ENCODE measurements around the gene CLIP3. TPM values are rescaled to one million over a fixed set of nuclear protein-coding genes. Genes with fewer than 3 reads are reported as not detected.
A peak's percentile ranks its signal among the peaks of the same experiment; 100 is the strongest.

The CLIP3 gene
- polyA plus RNA-seq, 2 donors = 2.8 to 7.3 TPM

DNA sequence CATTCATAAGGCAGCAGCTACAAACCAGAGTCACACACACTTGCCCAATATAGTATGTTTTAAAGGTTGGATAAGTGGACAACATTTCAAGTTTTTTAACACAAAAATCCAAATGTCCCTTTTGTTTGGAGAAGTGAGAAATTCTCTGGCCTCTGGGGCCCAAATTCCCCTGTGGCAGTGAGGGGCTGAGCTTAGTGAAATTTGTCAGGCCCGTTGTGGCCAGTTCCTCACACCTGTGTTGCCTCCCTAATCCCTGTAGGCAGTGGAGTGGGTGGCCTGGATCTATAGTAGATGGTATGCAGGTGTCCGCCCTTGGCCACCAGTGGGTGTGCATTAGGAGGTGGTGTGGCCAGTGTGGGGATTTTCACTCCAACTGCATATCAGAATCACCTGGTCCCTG lies 28.7 kb upstream of the CLIP3 start:
- 88 to 94% methylated on average over 2 of the region's 2 CpGs for WGBS, 2 donors
- H3K27me3 ChIP-seq (ENCODE audit: control insufficient read depth in 1 of 2, insufficient read depth in 2 of 2, low read length in 2 of 2) = no peaks in the 10 kb centered on the region

DNA sequence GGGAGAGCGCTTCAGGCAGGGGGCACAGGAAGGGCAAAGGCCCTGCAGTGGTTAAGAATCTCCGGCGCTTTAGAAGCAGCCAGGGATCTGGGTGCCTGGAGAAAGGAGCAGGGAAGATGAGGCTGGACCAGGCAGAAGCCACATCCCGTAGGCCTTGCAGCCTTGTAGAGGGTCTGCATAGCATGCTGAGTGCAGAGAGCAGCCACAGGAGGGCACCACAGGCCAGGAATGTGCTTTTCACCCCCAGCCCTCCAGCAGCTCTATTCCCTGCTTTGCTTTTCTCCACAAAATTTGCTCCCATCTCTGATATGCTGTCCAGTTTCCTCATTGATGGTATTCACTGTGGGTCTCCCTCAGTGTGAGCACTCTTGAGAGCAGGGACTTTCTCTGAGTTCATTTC lies 27.8 kb upstream of the CLIP3 start:
- Histone ChIP-seq H3K27ac (ENCODE audit: low read depth in 2 of 2, low read length in 1 of 2) (no peak overlapping the region), H3K36me3 (ENCODE audit: control insufficient read depth in 2 of 2, insufficient read depth in 2 of 2, low read length in 1 of 2) (no peaks in the 10 kb centered on the region), H3K4me3 (ENCODE audit: low read depth in 1 of 2, low read length in 2 of 2) (no peak overlapping the region), H3K4me1 (ENCODE audit: control insufficient read depth in 2 of 2, insufficient read depth in 2 of 2, low read length in 1 of 2) (no peaks in the 10 kb centered on the region), H3K27me3 (ENCODE audit: control insufficient read depth in 1 of 2, insufficient read depth in 2 of 2, low read length in 2 of 2) (no peaks in the 10 kb centered on the region), H3K9me3 (ENCODE audit: control insufficient read depth in 2 of 2, insufficient read depth in 1 of 2, low read depth in 1 of 2, low read length in 1 of 2) (no peaks in the 10 kb centered on the region)
- WGBS, 2 donors = 75 to 82% methylated on average over 4 of the region's 4 CpGs

More for the DNA sequence above, 28.7 kb upstream of the CLIP3 start:
- H3K9me3 ChIP-seq (ENCODE audit: control insufficient read depth in 2 of 2, insufficient read depth in 1 of 2, low read depth in 1 of 2, low read length in 1 of 2) = no peaks in the 10 kb centered on the region
- no peak overlapping the region for H3K4me3 ChIP-seq (ENCODE audit: low read depth in 1 of 2, low read length in 2 of 2)
- H3K27ac ChIP-seq (ENCODE audit: low read depth in 2 of 2, low read length in 1 of 2) = no peak overlapping the region
- no peaks in the 10 kb centered on the region for H3K4me1 ChIP-seq (ENCODE audit: control insufficient read depth in 2 of 2, insufficient read depth in 2 of 2, low read length in 1 of 2)
- no peaks in the 10 kb centered on the region for H3K36me3 ChIP-seq (ENCODE audit: control insufficient read depth in 2 of 2, insufficient read depth in 2 of 2, low read length in 1 of 2)

DNA sequence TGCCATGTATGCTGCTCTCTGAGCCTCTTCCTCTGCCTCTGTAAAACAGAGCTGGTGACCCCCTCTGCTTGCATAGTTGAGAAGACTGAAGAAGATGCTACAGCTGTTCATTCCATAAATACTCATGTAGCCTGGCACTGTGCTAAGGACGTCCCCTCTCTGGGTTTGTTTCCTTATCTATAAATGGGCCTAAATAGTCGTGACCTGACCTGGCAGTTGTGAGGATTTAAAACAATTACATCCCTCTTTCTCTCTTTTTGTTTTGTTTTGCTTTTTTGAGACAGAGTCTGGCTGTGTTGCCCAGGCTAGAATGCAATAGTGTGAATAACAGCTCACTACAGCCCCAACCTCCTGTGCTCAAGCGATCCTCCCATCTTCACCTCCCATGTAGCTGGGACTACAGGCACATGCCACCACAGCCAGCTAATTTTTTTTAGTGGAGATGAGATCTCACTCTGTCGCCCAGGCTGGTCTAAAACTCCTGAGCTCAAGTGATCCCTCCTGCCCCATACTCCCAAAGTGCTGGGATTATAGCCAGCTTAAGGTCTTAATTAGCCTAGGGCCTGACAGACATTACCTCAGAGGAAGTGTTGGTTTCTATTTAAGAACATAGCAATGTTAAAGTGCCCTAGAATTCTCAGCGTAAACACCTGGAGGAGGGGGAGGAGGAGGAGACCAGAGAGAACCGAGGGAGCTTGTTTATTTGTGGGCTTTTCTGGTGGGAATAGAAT lies 26.7 kb upstream of the CLIP3 start:
- WGBS, 2 donors = 80 to 83% methylated on average over 6 of the region's 6 CpGs
- Histone ChIP-seq H3K9me3 (ENCODE audit: control insufficient read depth in 2 of 2, insufficient read depth in 1 of 2, low read depth in 1 of 2, low read length in 1 of 2) (no peaks in the 10 kb centered on the region), H3K27me3 (ENCODE audit: control insufficient read depth in 1 of 2, insufficient read depth in 2 of 2, low read length in 2 of 2) (no peaks in the 10 kb centered on the region), H3K4me1 (ENCODE audit: control insufficient read depth in 2 of 2, insufficient read depth in 2 of 2, low read length in 1 of 2) (no peaks in the 10 kb centered on the region), H3K4me3 (ENCODE audit: low read depth in 1 of 2, low read length in 2 of 2) (no peak overlapping the region), H3K36me3 (ENCODE audit: control insufficient read depth in 2 of 2, insufficient read depth in 2 of 2, low read length in 1 of 2) (no peaks in the 10 kb centered on the region), H3K27ac (ENCODE audit: low read depth in 2 of 2, low read length in 1 of 2) (no peak overlapping the region)

DNA sequence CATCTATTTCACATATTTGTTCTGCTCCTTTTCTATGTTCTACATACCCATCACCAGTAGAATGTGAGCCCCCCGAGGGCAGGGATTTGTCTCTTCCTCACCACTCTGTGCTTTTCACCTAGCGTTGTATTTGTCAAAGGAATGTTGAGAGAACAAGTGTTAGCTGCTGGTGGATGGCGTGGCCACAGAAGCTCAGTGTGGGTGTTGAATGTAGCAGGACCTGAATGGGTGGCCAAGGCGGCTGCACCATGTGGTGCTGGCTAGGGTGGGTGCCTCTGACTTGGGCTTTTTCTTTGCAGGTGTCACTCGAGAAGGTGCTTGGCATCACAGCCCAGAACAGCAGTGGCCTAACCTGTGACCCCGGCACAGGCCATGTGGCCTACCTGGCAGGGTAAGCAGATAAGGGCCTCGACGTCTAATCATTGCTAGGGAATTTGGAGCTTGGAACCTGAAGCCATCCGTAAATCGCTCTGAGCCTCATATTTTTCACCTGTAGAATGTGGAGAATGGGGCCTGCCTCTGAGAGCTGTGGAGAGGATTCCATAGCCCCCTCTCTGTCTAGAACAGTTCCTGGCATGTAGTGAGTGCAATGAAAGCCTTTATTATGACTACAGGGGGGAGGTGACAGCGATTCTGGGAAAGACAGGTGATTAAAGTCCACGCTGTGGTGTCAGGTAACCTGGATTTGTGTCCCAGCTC lies 26.0 kb upstream of the CLIP3 start:
- Histone ChIP-seq H3K27ac (ENCODE audit: low read depth in 2 of 2, low read length in 1 of 2) (no peak overlapping the region), H3K4me3 (ENCODE audit: low read depth in 1 of 2, low read length in 2 of 2) (no peak overlapping the region), H3K36me3 (ENCODE audit: control insufficient read depth in 2 of 2, insufficient read depth in 2 of 2, low read length in 1 of 2) (no peaks in the 10 kb centered on the region), H3K4me1 (ENCODE audit: control insufficient read depth in 2 of 2, insufficient read depth in 2 of 2, low read length in 1 of 2) (no peaks in the 10 kb centered on the region), H3K27me3 (ENCODE audit: control insufficient read depth in 1 of 2, insufficient read depth in 2 of 2, low read length in 2 of 2) (no peaks in the 10 kb centered on the region), H3K9me3 (ENCODE audit: control insufficient read depth in 2 of 2, insufficient read depth in 1 of 2, low read depth in 1 of 2, low read length in 1 of 2) (no peaks in the 10 kb centered on the region)
- 86 to 89% methylated on average over 12 of the region's 12 CpGs for WGBS, 2 donors

DNA sequence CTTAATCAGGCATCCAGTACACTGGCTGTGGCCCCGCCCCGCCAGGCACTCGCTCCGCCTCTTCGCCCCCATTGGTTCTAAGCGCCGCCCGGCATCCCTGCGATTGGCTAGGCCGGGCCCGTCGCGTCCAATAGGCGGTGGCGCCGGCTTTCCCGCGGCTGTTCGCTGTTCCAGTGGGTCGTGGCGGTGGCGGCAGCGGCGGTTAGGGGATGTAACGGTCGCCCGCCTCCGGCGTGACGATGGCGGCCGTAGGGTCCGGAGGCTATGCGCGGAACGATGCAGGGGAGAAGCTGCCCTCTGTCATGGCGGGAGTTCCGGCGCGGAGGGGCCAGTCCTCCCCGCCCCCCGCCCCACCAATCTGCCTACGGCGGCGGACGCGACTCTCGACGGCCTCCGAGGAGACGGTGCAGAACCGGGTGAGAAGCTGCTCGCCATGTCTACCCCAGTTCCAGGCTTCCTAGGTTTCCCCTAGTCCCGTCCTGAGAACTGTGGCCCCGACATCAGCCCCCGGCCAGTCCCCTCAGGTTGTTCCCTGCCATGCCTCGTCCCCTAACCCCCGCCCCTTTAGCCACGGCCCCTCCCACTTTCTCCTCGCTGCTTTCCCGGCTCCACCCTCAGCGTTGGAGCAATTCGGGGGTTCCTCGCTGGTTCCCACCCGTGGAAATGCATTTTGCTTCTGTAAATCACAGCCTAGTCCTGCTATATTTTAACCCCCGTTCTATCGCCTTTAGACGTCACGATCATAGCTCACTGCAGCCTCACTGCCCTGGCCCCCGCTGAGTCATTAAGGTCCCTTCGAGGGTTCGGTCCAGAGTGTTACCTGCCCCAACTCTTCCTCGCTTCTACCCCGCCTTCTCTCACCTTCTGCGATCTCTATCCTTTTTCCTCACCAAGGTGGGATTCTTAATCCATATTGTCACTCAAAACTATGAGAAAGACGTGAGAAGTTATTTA lies 22.3 kb upstream of the CLIP3 start, which contains the start of gene WDR62:
WDR62 (plus strand) TSS at position 165 of the 954 bp plus-strand sequence; CDS start at position 240, 75 bp downstream.
- Histone ChIP-seq H3K4me3 (ENCODE audit: low read depth in 1 of 2, low read length in 2 of 2) (peak within 1 kb of the TSS; percentile 62 to 63), H3K4me1 (ENCODE audit: control insufficient read depth in 2 of 2, insufficient read depth in 2 of 2, low read length in 1 of 2) (peaks cover 0 to 2% of the 10 kb centered on the region in 2 donors), H3K27ac (ENCODE audit: low read depth in 2 of 2, low read length in 1 of 2) (peak within 1 kb of the TSS; percentile 97 to 100), H3K36me3 (ENCODE audit: control insufficient read depth in 2 of 2, insufficient read depth in 2 of 2, low read length in 1 of 2) (no peaks in the 10 kb centered on the region), H3K27me3 (ENCODE audit: control insufficient read depth in 1 of 2, insufficient read depth in 2 of 2, low read length in 2 of 2) (no peaks in the 10 kb centered on the region), H3K9me3 (ENCODE audit: control insufficient read depth in 2 of 2, insufficient read depth in 1 of 2, low read depth in 1 of 2, low read length in 1 of 2) (no peaks in the 10 kb centered on the region)
- WGBS, 2 donors = 1% methylated on average over 72 to 76 of the region's 76 CpGs

DNA sequence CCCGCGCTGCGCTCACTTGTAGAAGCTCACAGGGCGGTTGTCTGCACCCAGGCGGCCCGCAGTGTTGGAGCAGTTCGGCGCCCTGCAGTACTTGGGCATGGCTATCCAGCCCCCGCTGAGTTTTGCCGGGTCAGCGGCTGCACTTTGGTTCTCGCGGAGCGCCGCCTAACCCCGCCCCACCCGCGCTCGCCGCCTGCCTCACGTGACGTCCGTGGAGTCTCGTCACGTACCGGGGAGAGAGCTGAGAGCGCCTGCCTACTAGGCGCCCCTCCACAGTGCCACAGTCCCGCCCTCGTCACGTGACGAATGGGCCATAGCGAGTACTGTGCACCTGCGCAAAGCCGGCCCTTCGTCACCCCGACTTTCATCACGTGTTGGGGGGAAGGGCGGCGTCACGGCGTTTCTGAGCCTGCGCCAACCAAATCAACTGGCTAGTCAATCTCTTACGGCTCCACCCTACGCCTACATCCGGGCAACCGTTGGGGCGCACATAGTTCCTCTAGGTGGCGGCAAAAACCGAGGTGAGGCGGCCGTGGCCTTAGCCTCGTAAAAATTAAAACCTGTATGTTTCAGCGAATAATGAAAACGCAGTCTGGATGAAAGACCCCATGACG lies 21.6 kb upstream of the CLIP3 start, which contains the start of gene THAP8:
THAP8 (minus strand) TSS at position 167 of the 614 bp plus-strand sequence; CDS start at position 99, 68 bp downstream.
- peaks cover 0 to 2% of the 10 kb centered on the region in 2 donors for H3K4me1 ChIP-seq (ENCODE audit: control insufficient read depth in 2 of 2, insufficient read depth in 2 of 2, low read length in 1 of 2)
- H3K4me3 ChIP-seq (ENCODE audit: low read depth in 1 of 2, low read length in 2 of 2) = peak within 1 kb of the TSS; percentile 62 to 63
- H3K36me3 ChIP-seq (ENCODE audit: control insufficient read depth in 2 of 2, insufficient read depth in 2 of 2, low read length in 1 of 2) = no peaks in the 10 kb centered on the region
- no peaks in the 10 kb centered on the region for H3K9me3 ChIP-seq (ENCODE audit: control insufficient read depth in 2 of 2, insufficient read depth in 1 of 2, low read depth in 1 of 2, low read length in 1 of 2)
- no peaks in the 10 kb centered on the region for H3K27me3 ChIP-seq (ENCODE audit: control insufficient read depth in 1 of 2, insufficient read depth in 2 of 2, low read length in 2 of 2)
- 0 to 1% methylated on average over 56 of the region's 56 CpGs for WGBS, 2 donors
- peak within 1 kb of the TSS; percentile 97 to 100 for H3K27ac ChIP-seq (ENCODE audit: low read depth in 2 of 2, low read length in 1 of 2)

DNA sequence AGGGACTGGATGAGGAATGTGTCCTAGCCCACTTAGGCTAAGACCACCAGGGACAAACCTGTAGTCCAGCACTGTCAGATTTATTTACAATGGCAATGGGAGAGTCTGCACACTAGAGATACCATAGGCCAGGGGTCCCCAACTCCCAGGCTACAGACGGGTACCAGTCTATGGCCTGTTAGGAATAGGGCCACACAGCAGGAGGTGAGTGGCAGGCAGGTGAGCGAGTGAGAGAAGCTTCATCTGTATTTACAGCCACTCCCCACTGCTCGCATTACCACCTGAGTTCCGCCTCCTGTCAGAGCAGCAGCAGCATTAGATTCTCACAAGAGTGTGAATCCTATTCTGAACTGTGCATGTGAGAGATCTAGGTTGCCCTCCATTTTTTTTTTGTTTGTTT lies 19.0 kb upstream of the CLIP3 start:
- peak overlapping the region in 1 of 2 donors; percentile 15 for H3K27ac ChIP-seq (ENCODE audit: low read depth in 2 of 2, low read length in 1 of 2)
- no peaks in the 10 kb centered on the region for H3K36me3 ChIP-seq (ENCODE audit: control insufficient read depth in 2 of 2, insufficient read depth in 2 of 2, low read length in 1 of 2)
- H3K4me3 ChIP-seq (ENCODE audit: low read depth in 1 of 2, low read length in 2 of 2) = no peak overlapping the region
- H3K9me3 ChIP-seq (ENCODE audit: control insufficient read depth in 2 of 2, insufficient read depth in 1 of 2, low read depth in 1 of 2, low read length in 1 of 2) = no peaks in the 10 kb centered on the region
- 92 to 96% methylated on average over 4 of the region's 4 CpGs for WGBS, 2 donors
- no peaks in the 10 kb centered on the region for H3K27me3 ChIP-seq (ENCODE audit: control insufficient read depth in 1 of 2, insufficient read depth in 2 of 2, low read length in 2 of 2)
- H3K4me1 ChIP-seq (ENCODE audit: control insufficient read depth in 2 of 2, insufficient read depth in 2 of 2, low read length in 1 of 2) = peaks cover 0 to 2% of the 10 kb centered on the region in 2 donors

DNA sequence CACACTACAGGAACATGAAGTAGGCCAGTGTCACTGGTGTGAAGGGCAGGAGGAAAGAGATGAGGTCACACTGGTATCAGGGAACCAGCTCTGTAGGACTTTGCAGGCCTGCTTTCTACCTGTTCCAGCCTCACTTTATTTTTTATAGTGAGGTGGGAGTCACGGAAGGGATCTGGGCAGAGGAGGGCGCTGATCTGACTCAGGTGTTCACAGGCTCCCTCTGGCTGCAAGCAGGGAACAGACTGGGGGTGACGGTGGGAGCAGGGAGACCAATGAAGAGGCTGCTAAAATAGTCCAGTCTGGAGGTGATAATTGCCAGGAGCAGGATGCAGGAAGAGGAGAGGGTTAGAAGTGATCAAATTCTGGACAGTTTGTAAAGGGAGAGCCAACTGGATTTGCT lies 18.6 kb upstream of the CLIP3 start:
- 61 to 63% methylated on average over 3 of the region's 3 CpGs for WGBS, 2 donors
- H3K9me3 ChIP-seq (ENCODE audit: control insufficient read depth in 2 of 2, insufficient read depth in 1 of 2, low read depth in 1 of 2, low read length in 1 of 2) = no peaks in the 10 kb centered on the region
- H3K27ac ChIP-seq (ENCODE audit: low read depth in 2 of 2, low read length in 1 of 2) = no peak overlapping the region
- H3K4me1 ChIP-seq (ENCODE audit: control insufficient read depth in 2 of 2, insufficient read depth in 2 of 2, low read length in 1 of 2) = peaks cover 0 to 2% of the 10 kb centered on the region in 2 donors
- no peaks in the 10 kb centered on the region for H3K36me3 ChIP-seq (ENCODE audit: control insufficient read depth in 2 of 2, insufficient read depth in 2 of 2, low read length in 1 of 2)
- H3K27me3 ChIP-seq (ENCODE audit: control insufficient read depth in 1 of 2, insufficient read depth in 2 of 2, low read length in 2 of 2) = no peaks in the 10 kb centered on the region
- H3K4me3 ChIP-seq (ENCODE audit: low read depth in 1 of 2, low read length in 2 of 2) = no peak overlapping the region

All from esophagus (tissue), 2 donors.